ENCODE data around the gene NLRP9.

GRCh38 chr19:55723491-55723890, 14.7 kb downstream of the NLRP9 start:
- TF ChIP-seq CTCF (conservative IDR thresholded peaks at IDR 0.05 in 1 of 2, IDR thresholded peaks at IDR 0.05 in 1 of 2; ENCODE audit: low read depth in 1 of 2, low read length in 2 of 2) = no peak
- no peak for TF ChIP-seq EZH2 (IDR thresholded peaks at IDR 0.05; ENCODE audit: low read length, missing control alignments)

Data from fibroblast of lung (primary cell).